ENCODE data around the gene CRB2.

CRB2 gene

DNA sequence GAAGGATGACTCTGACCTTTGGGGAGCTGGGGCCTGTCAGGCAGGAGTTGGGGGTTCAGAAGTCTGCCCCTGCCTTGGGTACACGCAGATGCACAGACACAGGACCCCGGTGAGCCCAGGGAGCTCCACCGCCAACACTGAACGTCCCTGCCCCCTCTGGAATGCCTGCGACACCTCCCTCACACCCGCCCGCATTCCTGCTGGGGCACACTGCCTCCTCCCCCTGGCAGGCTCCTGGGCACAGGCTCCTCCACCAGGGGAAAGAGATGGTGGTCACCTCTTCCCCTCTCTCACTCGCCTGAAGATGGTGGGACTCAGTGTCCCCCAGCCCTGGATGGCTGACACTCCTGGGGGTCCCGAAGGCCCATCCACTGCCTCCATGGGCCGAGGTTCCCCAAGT is 12.0 kb downstream of the CRB2 start:
- no peak for DNase-seq

DNA sequence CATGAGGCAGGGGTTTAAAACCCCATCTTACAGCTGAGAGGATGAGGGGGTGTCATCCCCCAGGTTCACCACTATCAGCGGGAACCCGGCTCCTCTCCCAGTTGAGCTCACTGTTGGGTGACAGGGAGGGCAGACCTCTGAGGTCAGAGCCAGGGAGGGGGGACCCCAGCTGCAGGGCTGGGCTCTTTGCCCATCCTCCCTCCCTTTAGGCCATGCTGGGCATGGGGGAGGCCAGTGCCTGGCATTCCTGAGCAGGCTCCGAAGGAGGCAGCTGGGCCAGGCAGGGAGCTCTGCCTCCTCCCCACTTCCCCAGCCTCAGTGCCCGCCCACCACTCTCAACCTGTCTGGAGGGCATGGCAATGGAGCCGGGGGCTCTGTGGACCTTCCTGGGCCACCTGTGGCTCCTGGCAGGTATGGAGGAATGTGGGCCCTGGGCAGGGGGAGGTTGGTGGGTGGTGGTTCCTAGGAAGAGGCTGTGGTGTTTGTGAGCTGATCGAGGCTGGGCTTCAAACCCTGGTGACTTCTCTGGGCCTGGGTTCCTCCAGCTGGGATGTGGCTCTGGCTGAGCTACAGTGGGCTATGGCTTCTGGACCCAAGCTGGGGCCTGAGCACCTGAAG is 12.6 kb downstream of the CRB2 start:
- DNase-seq, result no peak

DNA sequence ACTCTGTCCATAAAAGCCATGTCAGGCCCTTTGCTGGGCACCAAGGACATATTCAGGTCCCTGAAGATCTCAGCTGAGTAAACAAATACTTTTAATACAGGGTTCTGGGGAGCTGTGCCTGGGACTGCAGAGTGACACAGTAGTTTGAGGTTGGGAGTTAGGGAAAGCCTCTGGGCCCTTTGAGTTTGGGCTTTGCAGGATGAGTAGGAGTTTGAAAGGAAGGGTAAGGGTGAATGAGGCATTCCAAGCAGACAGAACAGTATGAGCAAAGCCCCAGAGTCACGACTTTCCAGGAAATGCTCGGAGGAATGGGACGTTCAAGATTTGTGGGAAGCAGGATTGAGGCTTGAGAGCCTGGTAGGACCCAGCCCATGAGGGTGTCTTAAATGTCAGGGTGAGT is 13.3 kb downstream of the CRB2 start:
- DNase-seq, result no peak

DNA sequence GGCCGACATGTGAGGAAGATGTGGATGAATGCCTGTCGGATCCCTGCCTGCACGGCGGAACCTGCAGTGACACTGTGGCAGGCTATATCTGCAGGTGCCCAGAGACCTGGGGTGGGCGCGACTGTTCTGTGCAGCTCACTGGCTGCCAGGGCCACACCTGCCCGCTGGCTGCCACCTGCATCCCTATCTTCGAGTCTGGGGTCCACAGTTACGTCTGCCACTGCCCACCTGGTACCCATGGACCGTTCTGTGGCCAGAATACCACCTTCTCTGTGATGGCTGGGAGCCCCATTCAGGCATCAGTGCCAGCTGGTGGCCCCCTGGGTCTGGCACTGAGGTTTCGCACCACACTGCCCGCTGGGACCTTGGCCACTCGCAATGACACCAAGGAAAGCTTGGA is 14.1 kb downstream of the CRB2 start:
- no peak for DNase-seq

DNA sequence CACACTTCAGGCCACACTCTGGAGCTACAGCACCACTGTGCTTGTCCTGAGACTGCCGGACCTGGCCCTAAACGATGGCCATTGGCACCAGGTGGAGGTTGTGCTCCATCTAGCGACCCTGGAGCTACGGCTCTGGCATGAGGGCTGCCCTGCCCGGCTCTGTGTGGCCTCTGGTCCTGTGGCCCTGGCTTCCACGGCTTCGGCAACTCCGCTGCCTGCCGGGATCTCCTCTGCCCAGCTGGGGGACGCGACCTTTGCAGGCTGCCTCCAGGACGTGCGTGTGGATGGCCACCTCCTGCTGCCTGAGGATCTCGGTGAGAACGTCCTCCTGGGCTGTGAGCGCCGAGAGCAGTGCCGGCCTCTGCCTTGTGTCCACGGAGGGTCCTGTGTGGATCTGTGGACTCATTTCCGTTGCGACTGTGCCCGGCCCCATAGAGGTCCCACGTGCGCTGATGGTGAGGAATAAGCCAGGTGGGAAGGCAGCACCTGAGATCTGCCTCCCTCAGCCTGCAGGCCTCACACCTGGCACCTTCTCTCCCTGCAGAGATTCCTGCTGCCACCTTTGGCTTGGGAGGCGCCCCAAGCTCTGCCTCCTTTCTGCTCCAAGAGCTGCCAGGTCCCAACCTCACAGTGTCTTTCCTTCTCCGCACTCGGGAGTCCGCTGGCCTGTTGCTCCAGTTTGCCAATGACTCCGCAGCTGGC is 14.7 kb downstream of the CRB2 start:
- no peak for DNase-seq

DNA sequence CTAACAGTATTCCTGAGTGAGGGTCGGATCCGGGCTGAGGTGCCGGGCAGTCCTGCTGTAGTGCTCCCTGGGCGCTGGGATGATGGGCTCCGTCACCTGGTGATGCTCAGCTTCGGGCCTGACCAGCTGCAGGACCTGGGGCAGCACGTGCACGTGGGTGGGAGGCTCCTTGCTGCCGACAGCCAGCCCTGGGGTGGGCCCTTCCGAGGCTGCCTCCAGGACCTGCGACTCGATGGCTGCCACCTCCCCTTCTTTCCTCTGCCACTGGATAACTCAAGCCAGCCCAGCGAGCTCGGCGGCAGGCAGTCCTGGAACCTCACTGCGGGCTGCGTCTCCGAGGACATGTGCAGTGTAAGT is 15.2 kb downstream of the CRB2 start:
- DNase-seq, result no peak

DNA sequence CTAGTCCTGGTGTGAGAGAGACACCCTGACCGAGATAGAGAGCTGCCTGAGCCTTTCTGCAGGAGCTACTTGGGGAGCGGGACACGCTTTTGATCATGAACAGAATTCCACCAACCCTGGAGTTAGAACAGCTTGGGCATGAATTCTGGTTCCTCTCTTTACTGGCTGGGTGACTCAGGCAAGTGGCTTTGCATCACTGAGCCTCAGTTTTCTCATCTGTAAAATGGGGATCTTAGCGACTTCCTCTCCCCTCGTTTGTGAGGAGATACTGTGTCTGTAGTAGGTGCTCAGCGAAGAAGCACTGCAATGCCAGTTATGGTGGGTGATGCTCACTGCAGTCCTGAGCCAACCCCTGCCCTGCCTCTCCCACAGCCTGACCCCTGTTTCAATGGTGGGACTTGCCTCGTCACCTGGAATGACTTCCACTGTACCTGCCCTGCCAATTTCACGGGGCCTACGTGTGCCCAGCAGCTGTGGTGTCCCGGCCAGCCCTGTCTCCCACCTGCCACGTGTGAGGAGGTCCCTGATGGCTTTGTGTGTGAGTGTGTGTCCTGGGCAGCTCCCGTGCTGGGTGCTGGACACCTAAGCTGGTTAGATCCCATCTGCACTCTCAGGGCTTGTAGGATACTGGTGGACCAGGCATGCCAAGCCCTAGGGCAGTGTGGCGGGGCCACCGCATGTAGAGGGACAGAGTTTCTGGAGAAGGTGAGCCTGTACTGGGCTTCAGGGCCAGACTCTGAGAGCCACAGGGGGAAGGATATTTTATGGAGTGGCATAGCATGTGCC is 16.0 kb downstream of the CRB2 start:
- no peak for DNase-seq

DNA sequence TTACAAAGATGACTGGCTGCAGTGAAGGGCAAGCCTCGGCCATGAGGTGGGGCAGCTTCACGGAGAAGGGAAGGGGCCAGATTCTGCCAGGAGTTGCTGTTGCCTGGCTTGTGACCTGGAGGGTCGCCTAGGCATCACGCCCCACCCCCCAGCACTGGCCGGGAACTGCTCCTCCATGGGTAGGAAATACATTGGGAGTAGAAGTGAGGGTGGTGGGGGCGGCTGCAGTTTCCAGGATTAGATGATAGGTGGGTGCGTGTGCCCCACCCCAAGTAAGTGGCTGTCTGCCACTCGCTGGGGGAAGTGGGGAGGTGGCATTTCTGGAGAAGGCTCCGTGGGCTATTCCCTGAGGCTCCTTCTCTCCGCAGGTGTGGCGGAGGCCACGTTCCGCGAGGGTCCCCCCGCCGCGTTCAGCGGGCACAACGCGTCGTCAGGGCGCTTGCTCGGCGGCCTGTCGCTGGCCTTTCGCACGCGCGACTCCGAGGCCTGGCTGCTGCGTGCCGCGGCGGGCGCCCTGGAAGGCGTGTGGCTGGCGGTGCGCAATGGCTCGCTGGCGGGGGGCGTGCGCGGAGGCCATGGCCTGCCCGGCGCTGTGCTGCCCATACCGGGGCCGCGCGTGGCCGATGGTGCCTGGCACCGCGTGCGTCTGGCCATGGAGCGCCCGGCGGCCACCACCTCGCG is 16.9 kb downstream of the CRB2 start:
- DNase-seq, result no peak

DNA sequence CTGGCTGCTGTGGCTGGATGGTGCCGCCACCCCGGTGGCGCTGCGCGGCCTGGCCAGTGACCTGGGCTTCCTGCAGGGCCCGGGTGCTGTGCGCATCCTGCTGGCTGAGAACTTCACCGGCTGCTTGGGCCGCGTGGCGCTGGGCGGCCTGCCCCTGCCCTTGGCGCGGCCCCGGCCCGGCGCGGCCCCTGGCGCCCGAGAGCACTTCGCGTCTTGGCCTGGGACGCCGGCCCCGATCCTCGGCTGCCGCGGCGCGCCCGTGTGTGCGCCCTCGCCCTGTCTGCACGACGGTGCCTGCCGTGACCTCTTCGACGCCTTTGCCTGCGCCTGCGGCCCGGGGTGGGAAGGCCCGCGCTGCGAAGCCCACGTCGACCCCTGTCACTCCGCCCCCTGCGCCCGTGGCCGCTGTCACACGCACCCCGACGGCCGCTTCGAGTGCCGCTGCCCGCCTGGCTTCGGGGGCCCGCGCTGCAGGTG is 17.5 kb downstream of the CRB2 start:
- no peak for DNase-seq

DNA sequence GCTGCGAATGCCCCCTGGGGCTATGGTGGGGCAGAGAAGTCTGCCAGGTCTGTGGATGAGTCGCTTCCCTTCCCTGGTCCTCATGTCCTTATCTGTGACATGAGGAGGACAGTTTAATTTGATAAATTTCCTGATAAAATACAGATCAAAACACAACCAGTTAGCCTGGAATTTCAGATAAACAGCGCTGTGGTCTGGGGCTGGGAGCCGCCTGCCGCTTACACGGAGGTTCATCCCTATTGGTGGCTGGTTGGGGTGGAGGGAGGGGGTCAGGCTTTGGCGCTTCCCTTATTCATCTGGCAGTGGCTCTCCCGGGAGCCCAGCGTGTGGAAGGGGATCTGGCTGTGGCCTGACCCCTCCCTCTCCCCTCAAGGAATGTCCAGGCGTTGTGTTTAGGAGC is 17.9 kb downstream of the CRB2 start:
- no peak for DNase-seq

DNA sequence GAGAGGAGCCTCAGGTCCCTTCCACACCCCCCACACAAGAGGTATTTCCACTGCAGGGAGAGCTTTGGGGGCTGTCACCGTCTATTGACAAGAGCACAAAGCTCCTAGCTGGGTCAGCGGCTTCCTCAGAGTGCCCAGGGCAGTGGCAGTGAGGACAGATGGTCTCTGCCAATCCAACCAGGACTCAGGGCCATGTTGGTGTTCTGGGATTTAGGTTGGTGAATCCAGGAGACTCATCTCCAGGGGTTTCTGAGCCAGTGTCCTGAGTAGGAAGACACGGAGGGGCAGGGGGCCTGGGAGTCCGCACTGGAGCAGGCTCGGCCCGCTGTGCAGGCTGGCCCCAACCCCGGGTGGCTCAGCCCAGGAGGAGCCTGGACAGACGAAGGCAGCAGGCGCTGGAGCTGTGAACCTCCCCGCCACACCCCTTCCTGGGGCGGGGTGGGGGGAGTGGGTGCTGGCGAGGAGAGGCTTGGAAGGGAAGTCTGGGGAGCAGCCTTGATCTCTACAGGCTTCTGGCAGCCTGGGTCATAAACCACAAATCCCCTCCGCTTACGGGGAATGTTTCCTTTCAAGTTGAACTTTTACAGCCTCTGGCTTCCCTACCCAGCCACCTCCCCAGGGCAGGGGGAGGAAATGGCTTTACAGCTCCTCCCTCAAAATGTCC is 19.6 kb downstream of the CRB2 start:
- DNase-seq, result no peak

DNA sequence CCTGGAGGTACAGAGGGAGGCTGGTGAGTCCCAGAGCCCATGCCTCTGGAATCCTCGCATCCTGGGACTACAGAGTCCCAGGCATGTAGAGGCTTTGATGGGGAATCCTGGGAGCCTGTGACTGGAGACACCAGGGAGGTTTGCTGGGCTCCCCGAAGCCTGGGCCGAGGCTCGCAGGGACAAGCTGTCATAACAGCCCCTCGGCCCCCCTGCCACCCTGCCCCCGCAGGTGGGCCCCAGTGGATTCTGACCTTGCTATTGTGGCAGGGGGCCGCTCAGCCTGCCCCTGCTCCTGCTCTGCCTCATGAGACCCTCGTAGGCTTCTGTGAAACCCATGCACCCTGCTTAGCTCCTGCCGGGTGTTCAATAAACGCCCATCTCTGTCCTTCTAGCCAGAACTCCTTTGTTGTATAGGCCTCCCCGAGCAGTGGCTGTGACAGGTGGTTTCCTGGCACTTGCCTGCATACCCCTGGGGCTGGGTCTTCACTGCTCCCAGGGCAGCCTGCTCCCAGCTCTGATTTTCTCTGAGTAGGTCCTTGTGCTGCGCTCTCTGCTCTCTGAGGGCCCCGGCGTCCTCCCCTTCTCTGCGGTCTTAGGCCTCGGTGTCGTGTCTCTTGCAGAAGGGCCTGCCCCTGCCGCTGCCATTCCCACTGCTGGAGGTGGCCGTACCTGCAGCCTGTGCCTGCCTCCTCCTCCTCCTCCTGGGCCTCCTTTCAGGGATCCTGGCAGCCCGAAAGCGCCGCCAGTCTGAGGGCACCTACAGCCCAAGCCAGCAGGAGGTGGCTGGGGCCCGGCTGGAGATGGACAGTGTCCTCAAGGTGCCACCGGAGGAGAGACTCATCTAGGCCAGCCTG is 20.4 kb downstream of the CRB2 start:
- no peak for DNase-seq

DNA sequence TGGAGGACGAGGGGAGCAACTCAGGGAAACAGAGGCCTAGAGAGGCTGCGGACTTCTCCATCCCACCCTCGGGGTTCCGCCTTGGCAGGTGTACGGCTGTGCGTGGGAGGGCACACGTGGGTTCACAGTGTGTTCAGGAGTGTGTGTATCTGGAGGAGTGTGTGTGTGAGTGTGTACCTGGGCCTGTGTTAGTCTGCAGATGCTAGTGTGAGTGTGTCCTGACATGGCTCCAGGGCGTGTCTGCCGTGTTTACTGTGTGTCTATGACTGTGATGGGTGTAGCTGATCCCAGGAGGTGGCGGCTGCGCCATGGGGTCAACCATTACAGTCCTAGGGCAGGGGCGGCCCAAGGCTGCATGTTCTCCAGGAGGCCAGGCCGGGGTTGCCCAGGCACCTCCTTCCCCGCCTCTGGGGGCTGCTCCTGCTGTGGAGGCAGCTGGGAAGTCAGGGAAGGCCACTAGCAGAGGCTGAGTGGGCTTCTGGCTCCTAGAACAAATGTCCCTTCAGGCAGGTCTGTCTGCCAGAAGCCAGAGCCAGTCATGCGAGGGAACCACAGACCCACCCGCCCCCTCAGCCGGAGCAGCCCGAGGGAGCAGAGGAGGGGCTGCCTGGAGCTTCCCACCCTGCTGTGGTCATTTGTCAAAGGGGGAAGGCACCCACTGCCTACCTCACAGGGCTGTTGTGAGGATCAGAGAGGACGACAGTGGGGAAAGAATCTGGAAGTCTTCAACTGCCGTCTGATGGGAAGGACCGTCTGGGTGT is 21.4 kb downstream of the CRB2 start:
- DNase-seq, result no peak

DNA sequence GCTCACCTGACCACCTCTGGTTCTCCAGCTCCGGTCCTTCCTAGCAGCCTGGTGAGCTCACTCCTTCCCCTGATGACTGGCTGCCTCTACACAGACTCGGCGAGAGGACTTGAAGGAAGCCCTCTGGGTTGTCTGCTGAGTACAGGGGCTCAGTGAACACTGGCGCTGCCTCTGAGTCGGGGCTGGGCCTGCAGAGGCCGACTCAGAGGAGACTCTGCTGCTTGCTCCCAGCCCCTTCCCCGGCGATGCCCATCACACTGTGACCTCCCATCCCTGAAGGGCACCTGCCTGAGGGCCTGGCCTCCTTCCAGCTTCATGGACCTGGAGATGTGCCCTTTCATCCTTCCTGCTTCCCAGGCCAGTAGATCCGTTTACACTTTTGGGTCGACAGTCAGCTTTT is 22.0 kb downstream of the CRB2 start:
- no peak for DNase-seq

DNA sequence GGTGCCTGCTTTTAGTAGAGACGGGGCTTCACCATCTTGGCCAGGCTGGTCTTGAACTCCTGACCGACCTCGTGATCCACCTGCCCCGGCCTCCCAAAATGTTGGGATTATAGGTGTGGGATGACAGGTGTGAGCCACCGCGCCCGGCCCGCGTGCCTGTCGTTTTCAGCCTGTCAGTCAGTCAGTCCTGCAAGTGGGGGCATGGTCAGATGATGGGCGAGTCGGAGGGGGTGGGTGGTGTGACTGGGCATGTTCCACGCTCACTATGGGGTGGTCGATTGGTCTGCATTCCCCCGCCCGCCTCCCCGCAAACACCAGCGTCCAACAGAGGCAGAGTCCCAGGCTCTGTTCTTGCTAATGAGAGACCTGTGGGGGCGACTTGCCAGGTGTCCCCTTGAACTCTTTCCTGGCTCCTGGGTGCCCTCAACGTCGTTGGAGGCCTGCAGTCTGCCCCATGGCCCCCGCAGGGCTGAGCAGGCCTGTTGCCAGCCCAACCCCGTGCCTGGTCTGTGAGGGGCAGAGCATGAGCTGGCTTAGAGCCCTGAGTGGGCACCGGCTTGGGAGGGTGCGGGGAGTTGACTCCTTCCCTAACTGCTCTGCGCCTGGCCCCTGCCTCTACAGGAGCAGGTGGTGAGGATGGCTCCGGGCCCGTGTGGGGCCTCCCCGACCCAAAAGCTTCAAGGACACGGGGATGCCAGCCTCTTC is 23.1 kb downstream of the CRB2 start:
- no peak for DNase-seq

DNA sequence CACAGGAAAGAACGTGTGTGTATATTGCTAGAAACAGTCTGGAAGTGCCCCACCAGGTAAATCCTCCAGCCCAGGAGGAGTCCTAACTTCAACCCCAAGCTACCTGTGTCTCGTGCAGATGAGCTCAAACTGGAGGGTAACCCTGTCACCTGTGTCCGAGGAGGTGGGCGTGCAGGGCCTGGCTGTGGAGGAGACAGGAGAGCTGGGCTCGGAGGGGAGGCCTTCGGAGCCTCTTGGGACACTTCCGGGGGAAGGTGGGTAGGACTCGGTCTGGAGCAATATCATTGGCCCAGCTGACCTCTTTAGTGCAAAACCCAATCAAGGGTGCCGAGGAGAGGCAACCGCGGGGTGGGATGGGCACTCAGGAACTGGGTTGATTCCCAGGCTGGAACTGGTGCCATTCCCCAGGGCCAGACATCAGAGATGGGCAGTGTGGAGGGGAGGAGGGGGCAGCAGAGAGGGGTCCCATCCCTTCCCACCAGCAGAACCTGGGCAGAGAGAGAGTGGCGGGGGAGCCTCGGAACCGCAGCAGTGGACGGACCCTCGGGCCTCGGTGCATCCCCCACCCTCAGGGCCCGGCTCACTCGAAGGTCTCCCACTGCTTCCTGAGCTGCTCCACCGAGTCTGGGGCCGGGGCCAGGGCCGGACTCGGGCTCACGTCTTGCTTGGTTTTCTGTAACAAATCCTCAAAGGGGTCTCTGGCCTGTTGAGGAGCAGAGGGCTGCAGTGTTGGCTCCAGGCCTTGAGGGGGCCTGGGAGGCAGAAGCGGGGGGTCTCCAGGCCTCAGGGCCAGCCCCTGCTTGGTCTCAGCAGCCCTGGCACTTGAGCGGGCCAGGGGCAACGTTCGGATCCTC is 25.1 kb downstream of the CRB2 start:
- no peak for DNase-seq

DNA sequence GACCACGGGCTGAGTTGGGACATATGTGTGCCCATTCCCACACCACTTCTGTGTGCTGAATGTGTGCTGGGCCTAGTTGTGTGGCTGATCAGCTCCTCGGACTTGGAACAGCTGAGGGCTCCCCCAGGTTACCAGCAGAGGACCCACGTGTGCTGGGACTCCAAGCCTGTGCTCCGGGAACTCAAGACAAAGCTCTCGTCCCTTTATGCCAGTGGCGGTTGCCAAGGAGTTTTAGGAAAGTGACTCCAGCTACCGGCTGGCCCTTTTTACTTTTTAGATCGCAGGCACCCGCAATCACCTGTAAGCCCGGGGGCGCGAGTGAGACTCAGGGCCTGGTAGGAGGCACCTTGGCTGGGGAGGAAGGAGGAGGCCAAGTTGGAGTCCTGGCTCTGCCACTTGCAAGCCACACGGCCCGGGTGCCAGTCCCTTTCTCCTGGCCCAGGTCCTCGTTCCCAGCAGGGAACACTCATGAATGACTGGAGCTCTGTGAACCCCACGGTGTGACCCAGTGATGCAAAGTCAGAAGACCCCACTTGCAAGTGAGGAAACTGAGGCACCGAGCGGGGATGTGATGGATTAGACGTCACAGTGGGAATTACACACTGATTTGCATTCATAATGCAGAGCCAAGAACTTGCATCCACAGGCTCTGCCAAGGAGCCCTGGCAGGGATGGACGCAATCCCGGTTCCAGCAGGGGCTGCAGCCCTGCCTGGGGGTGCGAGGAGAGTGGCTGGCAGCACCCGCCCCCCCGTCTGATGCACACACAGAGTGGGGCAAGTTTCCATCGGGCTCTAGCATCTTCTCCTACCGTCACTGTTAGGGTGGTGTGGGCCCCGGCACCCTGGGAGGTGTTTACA is 26.9 kb downstream of the CRB2 start:
- no peak for DNase-seq

DNA sequence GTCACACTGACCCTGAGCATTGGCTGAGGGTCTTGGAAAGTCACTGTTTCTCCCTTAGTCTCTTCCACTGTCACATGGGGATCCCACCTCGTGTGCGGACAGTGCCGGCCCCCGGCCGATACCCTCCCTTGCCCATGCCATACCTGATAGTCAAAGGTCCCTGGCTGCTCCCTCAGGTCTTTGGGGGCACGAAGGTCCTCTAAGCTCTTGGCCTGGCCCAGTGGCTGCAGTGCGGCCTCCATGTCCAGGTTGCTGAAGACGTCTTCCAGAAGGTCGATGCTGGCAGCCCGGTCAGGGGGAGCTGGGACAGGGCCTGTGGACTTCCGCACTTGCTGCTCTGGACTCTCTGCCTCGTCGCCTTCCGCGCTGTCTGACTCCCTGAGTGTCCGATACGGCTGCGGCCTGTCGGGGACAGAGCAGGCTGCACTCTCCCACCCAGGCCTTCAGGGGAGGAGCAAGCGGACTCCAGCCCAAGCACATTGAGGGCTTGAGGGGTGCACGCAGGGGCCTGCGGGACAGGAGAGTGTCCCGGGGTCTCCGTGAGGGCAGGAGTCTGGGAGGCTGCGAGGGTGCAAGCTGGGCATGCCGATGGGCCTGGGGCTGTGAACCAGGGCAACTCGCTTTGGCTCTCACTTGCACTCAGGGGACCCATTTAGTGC is 27.6 kb downstream of the CRB2 start:
- no peak for DNase-seq

Measured in DMS153 (cell line).